Activated naive CD8-positive, alpha-beta T cell treated with anti-CD3 and anti-CD28 coated beads, Interleukin-2, amount 50 U/mL, for 16 hours (primary cell): ENCODE data around the gene LRRK1.

Experiments used
- DNase-seq: peaks from one replicate; pipeline ENCODE4 v3.0.0-alpha.2; 2020; ENCODE audit warnings: low read depth, low spot score

Gene LRRK1

GRCh38 chr15:101024073-101024695 lies 105.0 kb downstream of the LRRK1 start:
- DNase-seq: no peak

DNA sequence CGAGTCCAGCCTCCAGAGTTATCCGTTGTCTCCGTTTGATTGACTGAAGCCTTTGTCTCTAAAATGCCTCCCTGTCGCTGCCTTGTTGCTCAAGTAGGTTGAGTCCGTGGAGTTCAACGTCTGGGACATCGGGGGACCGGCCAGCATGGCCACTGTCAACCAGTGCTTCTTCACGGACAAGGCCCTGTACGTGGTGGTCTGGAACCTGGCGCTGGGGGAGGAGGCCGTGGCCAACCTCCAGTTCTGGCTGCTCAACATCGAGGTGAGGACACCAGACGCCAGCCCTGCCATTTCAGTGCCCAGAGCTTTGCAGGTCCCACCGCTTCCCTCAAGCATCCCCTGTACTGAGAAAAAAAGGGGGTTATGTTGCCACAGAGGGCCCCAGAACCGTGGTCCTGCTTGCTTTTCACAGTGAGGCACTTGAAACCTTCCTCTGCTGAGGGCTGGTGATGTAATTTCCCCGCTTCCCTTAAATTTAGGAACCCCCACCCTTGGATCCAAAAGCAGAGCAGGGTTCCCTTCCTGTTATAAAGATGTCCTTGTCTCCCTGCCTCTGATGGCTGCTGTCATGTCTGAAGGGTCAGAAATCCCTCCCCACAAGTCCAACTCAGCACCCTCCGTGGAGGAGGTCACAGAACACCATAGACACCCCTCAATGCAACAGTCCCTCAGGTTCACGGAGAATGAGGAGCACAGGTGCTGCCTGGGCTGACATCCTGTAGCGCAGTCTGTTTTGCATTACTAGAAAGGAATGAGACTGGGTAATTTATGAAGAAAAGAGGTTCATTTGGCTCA lies 105.7 kb downstream of the LRRK1 start:
- no peak for DNase-seq

- DNase-seq: no peak
These were observed 106.3 kb downstream of the LRRK1 start for GRCh38 chr15:101025501-101025885.

GRCh38 chr15:101025896-101026631 lies 106.9 kb downstream of the LRRK1 start:
- no peak for DNase-seq

DNA sequence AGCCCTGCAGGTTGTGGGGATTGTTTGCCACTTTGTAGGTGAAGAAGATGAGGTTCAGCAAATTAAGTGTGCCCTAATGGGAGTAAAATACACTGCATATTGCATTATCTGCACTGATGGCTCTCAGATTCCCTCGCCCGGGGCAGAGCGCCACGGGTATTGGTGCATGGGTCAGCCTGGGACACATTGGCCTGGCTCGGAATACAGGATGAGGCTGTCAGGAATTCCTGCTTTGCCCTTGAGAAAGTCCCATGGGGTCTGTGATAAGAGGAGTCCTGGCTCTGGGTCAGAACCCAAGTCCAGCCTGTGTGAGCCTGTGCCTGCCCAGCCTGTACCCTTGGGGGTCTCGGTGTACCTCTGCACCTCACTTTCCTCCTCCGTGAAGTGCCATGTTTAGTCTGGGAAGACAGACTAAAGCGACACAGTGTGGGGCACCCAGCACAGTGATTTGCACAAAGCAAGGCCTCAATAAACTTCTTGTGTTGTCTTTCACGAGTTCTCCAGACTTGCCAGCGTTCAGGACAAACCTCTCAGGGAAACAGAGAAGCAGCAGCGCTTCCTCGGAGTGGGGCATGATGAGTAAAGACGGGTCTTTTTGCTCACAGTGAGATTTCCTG lies 107.6 kb downstream of the LRRK1 start:
- DNase-seq: no peak

- DNase-seq: no peak
These were observed 108.2 kb downstream of the LRRK1 start for GRCh38 chr15:101027273-101027901.

DNA sequence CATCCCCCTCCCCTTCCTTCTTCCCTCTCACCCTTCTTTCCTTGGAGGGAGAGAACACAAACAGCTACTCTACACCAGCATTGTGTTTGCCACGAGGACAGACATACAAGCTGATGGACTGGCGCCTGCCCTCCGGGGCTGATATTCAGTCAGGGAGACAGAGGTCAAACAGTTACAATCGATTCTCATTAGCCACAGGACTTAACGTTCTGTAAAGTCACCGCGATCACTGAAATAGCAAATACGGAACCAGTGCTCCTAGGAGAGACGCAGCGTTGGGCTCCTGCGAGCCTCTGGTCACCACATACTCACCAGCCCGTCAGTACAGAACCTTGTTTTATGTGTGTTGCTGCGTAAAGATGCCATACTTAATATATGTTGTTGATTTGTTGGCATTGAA lies 108.8 kb downstream of the LRRK1 start:
- no peak for DNase-seq

- no peak for DNase-seq
These were observed 109.2 kb downstream of the LRRK1 start for GRCh38 chr15:101028321-101028720.

DNA sequence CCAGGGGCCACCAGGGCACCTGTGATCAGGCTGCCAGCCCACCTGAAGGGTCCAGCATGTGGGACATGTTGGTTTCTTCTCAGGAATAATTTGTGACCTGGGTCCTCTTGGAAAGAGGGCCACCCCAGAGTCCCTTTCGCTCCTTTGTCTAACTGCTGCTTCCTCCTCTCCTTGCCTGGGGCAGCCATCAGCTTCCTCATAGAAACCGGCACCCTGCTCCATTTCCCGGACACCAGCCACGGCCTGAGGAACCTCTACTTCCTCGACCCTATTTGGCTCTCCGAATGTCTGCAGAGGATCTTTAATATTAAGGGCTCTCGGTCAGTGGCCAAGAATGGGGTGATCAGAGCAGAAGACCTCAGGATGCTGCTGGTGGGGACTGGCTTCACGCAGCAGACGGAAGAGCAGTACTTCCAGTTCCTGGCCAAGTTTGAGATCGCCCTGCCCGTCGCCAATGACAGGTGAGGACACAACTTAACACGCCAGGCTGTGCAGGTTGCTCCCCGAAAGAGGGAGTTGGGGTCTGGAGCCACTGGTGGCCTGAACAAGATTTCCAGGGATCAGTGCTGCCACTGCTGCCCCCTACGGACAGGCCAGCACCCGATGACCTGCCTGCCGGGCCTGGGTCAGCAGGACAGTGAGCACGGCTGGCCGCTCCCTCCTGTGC lies 109.7 kb downstream of the LRRK1 start:
- no peak for DNase-seq

DNA sequence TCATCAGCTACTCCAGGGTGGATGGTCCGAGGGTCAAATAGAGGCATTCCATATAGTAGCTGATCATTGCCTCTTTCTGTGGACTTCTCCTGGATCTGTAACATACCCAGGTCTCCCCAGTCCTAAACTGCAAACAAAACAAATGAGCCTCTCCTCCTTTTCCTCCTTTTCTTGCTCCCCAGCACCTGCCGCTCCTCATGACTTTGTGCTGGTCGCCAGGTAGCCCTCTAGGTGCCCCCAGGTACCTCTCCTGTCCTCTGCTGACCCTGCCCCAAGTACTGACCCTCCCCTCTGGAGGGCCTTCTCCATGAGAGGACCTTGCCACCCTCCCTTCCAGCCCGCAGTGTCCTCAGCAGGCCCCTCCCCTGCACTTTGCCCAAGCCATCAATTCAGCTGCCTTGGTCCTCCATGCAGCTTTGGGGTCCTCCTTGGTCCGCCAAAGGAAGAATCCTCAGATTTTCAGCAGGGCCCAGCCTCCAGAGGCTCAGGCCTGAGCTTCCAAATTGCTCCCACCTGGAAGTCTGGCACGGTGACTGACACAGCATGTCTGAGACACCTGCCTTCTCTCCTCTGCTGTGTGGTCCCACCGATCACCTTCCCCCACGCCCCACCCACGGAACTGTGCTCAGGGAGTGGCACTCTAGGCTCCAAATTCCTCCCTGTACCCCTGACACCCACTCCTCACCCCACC lies 111.0 kb downstream of the LRRK1 start:
- no peak for DNase-seq

DNA sequence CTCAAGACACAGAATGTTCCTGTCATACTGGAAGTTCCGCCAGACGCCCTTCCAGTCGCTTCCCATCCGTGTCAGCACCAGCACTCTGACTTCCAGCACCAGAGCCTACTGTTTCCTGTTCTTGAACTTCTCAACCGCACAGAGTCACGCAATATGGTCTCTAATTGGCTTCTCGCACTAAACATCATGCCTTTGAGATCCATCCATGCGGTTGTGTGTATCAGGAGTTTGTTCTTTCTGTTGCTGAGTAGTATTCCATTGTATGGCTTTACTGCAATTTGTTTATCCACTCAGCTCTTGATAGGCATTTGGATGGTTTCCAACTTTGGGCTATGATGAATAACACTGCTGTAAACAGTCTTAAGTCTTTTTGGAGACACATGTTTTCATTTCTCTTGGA lies 112.1 kb downstream of the LRRK1 start:
- DNase-seq: no peak

DNA sequence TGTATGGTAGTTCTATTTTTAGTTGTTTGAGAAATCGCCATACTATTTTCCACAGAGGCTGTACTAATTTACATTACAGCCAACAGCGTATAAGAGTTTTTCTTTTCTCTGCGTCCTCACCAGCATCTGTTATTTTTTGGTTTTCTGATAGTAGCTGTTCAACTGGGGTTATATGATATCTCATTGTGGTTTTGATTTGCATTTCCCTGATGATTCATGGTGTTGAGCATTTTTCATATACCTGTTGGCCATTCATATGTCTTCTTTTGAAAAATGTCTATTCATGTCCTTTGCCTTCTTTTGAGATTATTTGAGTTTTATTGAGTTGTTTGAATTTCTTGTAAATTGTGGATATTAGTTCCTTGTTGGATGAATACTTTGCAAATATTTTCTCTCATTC lies 114.6 kb downstream of the LRRK1 start:
- no peak for DNase-seq

DNA sequence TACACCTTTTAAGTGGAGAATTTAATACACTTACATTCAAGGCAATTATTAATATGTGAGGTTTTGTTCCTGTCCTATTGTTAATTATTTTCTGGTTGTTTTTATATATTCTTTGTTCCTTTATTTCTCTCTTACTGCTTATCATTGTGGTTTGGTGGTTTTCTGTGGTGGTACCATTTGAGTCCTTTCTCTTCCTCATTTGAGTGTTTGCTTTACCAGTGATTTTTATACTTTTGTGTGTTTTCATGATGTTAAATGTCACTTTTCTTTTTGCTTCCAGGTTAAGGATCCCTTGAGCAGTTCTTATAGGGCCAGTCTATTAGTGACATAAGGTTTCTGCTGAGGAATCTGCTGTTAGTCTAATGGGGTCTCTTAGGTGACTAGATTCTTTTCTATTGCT lies 116.5 kb downstream of the LRRK1 start:
- DNase-seq: no peak

DNA sequence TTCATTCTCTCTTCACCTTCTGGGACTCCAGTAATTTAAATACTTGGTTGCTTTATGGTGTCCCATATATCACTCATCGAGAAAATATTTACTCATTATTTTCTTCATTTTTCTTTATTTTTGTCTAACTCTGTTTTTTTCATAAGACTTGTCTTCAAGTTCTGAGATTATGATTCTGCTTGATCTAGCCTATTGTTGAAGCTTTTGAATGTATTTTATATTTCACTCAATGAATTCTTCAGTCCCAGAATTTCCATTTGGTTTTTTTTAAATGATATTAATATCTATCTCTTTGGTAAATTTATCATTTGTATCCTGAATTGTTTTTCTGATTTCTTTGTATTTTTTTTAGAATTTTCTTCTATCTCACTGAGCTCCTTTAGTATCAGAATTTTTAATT lies 117.0 kb downstream of the LRRK1 start:
- no peak for DNase-seq

DNA sequence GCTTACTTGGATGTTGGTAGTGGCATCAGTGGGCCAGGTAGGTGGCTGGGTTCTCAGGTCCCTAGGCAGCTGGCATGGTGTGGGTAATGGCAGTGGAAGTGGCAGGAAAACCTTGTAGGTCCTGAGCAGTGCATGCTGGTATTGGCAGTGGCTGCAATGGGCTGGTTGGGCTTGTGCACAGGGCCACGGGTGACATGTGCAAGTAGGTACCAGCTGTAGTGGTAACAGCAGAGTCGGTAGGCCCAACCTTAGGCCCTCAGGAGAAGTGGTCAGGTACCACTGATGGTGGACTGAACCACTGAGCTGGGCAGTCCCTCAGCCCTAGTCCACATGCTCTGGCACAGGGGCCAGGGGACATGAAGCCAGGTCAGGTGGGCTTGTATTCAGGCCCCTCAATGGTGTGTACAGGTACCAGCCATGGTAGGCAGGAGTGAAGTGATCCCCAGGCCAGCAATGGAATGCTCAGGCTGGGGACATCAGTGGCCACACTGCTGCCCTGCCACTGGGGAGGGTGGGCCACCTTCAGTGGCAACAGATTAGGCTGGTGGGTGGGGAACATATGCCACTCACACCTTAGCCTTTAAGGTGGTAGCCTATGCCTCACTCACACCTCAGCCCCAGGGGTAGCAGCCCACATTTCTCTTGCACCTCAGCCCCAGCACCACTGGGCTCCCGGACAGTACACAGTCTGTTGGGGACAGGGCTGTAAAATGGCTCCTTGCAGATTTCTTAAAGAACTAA lies 118.1 kb downstream of the LRRK1 start:
- no peak for DNase-seq

- DNase-seq: no peak
These were observed 119.3 kb downstream of the LRRK1 start for GRCh38 chr15:101038327-101039003.

DNA sequence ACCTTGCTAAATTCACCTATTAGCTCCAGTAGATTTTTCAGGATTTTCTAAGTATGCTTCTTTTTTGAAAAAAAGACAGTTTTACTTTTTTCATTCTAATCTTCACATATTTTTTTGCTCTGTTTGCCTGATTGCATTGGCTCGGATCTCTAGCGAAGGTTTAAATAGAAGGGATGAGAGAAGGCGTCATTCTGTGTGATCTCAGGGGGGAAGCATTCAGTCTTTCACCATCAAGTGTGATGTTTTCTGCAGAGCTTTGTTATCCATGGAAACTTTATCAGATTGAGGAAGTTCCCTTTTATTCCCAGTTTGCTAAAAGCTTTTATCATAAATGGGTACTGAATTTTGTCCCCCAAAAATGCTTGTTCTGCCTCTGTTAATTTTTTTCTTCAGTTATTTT lies 120.3 kb downstream of the LRRK1 start:
- no peak for DNase-seq

DNA sequence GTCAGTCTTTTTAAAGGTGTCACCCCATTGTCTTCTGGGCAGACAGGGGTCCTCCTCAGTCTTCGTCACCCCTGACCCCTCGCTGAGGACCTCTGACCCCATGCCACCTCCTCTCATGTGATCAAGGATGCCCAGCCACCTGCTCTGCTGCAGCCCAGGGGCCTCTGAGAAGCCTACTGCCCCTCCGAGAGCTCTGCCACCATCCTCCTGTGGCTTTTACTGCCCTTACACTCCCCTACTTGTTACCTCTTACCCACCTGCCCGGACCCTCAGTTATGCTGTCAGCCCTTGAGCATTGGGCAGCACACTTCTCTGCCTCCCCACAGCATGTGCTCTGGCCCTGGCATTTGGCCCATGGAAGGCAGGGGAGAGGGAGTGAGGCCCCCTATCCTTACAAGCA lies 123.2 kb downstream of the LRRK1 start:
- DNase-seq: no peak

DNA sequence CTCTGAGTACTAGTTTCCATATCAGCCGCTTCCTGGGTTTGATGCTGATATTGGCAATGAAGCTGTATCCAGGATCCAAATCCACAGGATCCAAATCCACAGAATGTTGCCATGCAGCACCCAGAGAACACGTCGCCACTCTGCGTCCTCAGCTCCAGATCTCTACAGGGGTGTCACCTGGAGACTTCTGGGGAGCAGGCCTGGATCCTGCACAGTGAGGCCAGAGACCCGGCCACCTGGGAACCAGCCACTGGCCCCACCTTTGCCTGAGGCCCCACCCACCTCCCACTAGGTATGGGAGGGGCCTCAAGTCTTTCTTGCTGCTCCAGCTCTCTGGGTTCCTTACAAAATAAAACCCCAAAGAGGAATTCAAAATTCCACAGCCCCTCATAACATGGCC lies 123.9 kb downstream of the LRRK1 start:
- no peak for DNase-seq
